OCI-LY1 (cell line): ENCODE results near the gene VWC2.

ENCODE experiments used
- EZH2 ChIP-seq: fragments of 200-600 bp; sonication (generic), shearing (Covaris generic); IDR thresholded peaks from 2 replicates; pipeline ENCODE4 v1.8.0; 2017; ENCODE audit warnings: borderline replicate concordance, mixed run types, mild to moderate bottlenecking, antibody characterized with exemption, low read length, moderate library complexity, mixed read lengths
- TF ChIP-seq, protein P1 (sequence below): fragments of 200-600 bp; sonication (generic), shearing (Covaris generic); IDR thresholded peaks from 2 replicates; pipeline ENCODE4 v1.5.1; 2017; ENCODE audit warnings: mild to moderate bottlenecking, antibody characterized with exemption, low read length, moderate library complexity, mixed read lengths

DNA sequence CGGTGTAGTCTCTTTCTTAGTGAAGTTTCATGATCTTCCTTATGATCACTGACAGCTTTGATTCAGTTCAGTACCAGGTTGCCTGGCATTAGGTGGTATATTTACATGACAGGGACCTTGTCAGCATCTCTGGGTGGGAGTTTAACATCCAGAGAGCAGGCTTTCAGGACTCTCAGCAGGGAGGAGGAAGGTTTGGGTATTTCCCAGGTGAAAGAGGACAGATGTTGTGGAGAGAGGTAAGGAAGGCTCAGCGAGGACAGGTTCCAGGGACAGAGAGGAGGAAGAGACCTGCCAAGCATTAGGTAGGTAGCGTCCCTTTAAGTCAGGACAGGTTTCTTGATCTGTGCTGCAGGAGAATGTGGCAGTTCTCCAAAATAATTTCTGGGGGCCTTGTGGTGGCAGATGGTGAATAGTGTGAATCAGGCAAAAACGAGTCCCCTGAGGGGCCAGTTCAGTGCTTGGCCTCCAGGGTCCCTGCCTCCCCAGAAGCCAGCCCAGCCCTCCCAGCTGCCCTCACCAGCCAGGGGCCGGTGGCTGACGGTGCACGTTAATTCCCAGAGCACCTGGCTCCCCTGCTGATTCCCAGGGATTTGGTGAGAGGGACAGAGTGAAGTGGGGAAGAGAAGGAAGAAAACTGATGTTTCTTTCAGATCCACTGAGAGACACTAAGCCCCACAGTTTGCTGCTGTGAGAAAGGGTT, 82.0 kb downstream of the VWC2 start:
- TF ChIP-seq, protein P1, sequence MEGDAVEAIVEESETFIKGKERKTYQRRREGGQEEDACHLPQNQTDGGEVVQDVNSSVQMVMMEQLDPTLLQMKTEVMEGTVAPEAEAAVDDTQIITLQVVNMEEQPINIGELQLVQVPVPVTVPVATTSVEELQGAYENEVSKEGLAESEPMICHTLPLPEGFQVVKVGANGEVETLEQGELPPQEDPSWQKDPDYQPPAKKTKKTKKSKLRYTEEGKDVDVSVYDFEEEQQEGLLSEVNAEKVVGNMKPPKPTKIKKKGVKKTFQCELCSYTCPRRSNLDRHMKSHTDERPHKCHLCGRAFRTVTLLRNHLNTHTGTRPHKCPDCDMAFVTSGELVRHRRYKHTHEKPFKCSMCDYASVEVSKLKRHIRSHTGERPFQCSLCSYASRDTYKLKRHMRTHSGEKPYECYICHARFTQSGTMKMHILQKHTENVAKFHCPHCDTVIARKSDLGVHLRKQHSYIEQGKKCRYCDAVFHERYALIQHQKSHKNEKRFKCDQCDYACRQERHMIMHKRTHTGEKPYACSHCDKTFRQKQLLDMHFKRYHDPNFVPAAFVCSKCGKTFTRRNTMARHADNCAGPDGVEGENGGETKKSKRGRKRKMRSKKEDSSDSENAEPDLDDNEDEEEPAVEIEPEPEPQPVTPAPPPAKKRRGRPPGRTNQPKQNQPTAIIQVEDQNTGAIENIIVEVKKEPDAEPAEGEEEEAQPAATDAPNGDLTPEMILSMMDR, result no peak
- TF ChIP-seq EZH2, result no peak
